GM19395 (cell line): Measurements from ENCODE around the gene CYP3A4.
"Not testable (repeated sequence)": the region's sequence is repeated elsewhere in the genome, so short reads cannot be mapped to it uniquely, and the experiment has no call there.

Source experiments
- ATAC-seq: cut with Tn5 transposase; IDR thresholded peaks from one replicate; pipeline ENCODE4 v1.9.1; 2021; ENCODE audit warnings: mild to moderate bottlenecking, moderate library complexity; ENCODE audit not compliant: unreplicated experiment

CYP3A4 gene

DNA sequence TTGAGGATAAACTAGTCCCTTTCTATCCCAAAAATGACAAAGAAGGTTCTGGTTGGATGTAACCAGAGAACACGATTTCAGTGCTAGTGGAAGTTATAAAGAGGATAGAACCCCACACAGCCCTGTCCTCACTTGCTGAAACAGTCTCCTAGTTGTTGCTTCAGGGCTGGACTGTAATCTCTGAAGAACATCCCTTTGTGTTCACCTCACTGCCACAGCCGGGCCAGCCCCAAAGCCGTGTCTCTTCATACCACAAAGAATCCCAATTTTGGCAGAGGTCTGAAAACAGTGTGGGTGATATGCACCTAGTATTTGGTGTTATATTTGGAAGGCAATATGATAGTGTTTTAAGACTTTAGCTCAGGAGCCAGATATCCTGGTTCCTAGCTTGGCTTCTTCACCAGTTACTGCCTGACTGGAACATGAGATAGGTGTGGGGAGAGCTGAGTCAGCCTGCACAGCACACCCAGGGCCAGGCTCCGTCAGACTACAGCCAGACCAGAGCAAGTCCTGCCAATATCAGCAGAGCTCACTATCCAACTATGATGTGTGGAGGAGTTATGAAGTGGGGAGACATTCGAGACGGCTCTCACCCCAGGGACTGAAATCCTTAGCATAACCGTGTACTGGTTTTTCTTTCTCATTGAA, 21.2 kb downstream of the CYP3A4 start:
- ATAC-seq: no peak

DNA sequence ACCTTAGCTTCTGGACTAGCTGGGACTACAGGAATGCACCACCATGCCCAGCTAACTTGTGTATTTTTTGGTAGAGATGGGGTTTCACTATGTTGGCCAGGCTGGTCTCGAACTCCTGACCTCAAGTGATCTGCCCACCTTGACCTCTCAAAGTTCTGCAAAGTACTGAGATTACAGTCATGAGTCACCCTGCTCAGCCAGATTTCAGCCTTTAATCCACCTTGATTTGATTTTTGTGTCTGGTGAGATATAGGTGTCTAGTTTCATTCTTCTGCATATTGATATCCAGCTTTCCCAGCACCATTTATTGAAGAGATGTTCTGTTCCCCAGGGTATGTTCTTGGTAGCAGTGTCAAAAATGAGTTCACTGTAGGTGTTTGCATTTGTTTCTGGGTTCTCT, 28.9 kb downstream of the CYP3A4 start:
- no peak for ATAC-seq

DNA sequence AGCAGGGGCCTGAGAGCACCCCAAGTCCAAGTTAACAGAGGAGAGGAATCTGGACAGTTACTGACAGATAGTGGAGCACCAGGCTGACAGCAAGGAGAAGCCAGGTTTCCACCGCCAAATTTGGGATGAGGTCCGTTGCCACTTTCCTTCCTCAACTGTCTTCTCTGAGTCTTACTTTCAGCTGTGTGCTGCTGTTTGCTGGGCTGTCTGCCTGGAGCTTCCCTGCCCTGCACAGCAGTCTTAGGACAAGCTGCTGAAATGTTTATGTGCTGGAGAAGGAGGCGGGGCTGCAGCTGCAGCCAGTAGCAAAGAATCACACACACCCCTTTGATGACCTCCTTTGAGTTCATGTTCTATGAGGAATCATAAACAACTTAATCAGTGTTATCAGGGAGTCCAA, 31.6 kb downstream of the CYP3A4 start:
- ATAC-seq: no peak

DNA sequence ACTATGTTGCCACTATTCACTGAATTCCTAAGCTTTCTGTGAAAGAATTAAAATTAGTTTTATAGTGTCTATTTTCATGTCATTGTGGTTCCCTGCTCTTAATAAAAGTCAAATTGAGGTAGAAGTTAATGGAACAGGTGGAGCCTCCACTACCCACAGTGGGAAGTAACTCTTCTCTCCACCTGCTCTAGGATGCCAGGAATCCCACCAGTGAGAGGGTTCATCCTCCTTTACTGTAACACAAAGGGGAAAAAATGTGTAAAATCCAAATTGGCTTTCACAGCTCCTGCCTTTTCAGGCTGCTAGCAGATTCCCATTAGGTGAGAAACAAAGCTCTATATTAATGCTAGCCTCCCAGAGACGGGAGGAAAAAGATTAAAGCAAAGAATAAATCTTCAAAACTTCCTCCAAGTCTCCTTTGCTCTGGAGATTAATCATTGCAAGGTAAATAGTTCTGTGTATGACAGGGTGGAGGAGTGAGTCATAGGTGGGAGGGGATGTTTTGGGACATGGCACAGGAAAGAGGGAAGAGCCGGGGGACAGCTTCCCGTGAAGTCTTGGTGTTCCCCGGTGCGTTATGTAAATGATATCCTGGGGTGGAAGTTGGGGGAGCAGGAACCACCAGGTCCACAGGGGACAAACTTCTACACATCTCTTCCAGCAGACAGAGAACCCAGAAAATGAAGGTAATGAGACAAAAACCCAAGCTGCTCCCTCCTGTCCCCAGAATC, 32.5 kb downstream of the CYP3A4 start:
- not testable (repeated sequence) for ATAC-seq

DNA sequence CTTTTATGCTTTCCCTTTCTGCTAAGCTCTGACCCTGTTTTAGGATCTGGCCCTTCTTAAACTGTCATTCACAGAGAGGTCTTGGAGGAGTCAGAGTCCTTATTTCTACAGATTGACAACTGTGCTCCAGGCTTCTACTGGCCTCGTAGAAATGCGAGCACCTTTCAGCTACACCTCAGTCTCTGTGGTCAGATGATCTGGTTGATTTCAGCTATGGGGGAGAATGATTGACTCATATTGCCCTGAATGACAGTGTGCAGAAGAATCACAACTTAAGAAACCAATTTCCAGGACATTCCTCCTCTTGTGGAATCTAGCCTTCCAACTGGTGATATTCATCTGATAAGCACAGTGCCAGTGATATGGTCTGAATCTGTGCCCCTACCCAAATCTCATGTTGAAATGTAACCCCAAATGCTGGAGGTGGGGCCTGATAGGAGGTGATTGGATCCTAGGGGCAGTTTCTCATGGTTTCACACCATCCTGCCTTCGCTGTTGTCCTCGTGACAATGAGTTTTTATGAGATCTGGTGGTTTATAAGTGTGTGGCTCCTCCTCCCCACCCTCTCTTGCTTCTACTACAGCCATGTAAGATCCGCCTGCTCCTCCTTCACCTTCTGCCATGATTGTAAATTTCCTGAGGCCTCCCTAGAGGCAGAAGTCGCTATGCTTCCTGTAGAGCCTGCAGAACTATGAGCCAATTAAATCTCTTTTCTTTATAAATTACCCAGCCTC, 35.0 kb downstream of the CYP3A4 start:
- ATAC-seq: no peak

DNA sequence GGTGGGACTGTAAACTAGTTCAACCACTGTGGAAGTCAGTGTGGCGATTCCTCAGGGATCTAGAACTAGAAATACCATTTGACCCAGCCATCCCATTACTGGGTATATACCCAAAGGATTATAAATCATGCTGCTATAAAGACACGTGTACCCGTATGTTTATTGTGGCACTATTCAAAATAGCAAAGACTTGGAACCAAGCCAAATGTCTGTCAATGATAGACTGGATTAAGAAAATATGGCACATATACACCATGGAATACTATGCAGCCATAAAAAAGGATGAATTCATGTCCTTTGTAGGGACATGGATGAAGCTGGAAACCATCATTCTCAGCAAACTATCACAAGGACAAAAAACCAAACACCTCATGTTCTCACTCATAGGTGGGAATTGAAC, 37.1 kb downstream of the CYP3A4 start:
- ATAC-seq: not testable (repeated sequence)

DNA sequence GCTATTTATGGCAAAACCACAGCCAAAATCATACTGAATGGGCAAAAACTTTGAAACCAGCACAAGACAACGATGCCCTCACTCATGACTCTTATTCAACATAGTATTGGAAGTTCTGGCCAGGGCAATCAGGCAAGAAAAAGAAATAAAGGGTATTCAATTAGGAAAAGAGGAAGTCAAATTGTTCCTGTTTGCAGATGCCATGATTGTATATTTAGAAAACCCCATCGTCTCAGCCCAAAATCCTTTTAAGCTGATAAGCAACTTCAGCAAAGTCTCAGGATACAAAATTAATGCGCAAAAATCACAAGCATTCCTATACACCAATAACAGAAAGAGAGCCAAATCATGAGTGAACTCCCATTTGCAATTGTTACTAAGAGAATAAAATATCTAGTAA, 38.6 kb downstream of the CYP3A4 start:
- not testable (repeated sequence) for ATAC-seq

DNA sequence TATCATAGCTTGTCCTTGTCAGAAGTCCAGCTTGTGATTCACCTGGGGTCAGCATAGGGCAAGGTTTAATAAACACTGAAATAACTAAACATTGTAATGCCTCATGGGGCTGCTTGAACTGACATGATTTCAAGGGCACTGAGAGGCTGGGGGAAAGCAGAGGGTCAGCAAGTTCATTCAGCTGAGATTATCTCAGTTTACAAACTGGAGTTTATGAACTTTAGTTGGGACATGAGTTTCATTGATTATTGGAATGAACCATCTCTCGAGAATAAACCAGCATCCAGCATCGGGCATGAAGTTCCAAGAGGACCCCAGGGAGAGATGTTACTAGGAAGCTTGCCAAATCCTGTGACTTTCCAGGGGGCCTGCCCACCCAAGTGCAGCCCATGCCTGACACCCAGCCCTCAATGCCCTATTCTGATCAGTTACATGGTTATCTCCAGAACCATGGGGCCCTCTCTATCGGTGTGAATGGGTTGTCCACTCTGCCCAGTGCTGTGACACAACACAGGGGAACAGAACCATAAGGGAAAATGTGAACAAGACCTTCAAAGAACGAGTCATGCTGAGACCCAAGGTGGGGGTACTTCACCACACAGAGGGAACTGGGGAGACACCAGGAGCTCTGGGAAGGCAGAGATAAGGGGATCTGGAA, 41.1 kb downstream of the CYP3A4 start:
- ATAC-seq: no peak

DNA sequence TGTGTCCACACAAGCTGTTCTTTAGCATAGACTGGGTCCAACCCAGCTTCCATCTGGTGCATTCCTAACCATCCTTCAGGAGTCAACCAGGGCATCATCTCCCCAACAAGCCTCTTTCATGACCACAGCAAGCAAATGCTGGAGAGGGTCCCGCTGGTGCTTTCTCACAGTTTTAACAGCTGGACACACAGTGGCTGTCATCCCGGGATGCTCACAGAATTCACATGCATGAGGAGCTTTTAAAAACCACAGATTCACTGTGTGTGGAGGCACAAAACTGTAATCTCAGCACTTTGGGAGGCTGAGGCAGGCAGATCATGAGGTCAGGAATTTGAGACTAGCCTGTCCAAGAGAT, 42.6 kb downstream of the CYP3A4 start:
- ATAC-seq: no peak

DNA sequence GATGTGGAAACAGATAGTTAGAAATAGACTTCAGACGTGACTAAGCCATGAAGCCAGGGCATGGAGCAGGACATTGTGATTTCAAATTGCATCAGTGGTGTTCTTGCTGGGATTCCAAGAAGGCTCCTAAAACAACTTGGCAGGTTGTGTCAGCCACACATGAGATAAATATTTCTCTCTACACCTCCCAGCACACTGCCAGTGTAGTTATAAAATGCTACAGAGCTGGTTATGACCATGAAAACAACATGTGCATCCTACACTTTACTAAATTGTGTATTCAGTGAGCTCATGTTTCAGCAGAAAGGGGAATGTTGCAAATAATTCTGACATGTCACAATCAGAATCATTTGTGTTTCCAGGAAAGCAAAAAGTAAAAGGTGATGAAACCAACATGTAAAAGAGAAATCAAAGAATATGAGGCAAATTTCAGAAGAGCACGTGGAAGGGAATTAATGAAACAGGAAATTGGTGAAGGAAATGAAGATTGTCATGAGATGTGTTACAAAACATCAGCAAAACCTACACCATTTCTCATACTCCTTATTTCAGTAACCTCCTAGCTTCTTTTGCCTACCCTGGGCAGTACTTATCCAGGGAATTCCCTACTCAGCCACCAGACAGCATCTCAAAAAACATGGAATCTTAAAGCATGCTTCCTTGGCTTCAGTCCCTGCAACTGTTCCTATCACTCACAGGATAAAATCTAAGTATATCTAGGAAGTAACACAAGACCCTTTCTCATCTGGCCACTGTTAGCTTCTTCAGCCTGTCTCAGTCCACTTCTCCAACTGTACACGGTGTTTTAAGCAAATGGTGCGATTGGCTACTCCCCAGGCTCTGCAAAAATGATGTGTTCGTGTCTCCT, 43.2 kb downstream of the CYP3A4 start:
- no peak for ATAC-seq

DNA sequence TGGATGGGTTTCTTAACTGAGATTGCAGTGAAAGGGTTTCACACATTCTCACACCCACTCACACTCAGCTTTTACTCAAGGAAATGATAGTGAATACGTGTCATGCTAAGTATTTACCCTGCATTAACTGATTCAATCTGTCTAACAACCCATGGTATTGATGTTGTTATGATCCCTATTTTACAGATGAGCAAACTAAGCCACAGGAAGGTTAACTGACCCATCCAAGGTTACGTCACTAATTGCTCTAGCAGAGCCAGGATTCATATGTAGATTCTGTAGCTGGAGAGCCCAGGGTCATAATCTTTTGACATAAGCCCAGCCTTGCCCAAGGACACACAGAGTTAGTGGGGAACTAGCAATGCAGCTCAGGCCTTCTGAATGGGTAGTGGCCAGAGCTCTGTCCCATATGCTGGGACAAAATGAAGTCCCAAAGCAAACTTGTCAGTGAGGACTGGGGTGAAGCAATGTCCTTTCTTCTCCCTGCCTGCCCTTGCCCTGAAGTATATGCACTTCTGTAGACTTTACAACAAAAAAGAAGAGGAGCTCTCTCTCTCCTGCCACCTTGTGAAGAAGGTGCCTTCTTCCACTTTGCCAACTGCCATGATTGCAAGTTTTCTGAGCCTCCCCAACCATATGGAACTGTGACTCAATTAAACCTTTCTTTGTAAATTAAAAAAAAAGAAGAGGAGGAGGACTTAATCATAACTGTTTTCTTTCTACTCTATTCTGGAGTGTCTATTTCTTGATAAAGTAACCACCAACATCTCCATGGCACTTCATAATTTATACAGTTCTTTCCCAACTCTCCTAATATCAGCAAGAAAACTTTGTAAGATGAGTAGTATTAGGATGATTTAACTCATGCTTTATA, 44.0 kb downstream of the CYP3A4 start:
- ATAC-seq: no peak

DNA sequence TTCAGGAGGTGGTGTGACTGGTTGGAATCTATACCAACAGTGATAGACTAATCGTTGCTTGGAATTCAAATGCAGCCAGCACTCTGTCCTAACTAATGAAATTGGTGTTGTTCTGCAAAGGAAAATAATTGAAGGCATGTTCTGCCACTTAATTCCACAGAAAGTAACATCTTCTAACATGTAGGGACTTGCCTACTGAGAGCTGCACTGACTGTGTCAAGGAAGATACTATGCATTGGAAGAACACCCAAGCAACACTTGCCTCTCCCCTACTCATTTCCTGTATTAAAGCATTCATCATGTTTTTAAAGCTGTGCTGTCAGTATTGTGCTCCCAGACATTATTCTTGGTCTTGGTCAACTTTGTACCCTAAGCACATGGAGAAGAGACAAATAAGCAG, 46.3 kb downstream of the CYP3A4 start:
- ATAC-seq: no peak

DNA sequence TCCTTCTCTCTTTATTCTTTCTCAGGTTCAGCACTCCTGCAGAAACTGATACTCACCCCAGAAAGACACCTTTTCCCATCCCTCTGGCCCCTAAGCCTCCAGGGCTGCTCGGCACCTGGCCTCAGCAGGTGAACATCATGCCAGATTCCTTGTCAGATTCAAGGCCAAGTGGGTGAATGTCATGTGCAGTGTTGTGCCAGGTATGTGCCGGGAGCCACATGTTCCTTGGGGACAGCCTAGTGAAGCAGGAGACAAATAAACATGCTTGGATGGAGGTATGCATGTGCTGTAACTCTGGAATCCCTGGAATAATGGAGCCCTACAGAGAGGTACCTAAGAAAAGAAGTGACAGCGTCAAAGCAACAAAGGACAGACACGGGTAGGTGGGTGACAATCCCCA, 47.3 kb downstream of the CYP3A4 start:
- ATAC-seq: not testable (repeated sequence)

DNA sequence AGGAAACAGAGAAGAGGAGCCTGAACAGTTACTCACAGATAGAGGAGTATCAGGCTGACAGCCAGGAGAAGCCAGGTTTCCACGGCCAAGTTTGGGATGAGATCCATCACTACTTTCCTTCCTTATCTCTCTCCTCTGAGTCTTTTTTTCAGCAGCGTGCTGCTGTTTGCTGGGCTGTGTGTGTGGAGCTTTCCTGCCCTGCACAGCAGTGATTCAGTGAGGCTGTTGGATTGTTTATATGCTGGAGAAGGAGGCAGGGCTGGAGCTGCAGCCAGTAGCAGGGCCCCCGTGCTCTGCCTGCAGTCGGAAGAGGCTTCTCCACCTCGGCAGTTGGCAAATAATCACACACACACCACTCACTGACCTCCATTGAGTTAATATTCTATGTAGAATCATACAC, 49.0 kb downstream of the CYP3A4 start, which contains the start of gene CYP3A7:
TSS of gene CYP3A7 (minus strand) at position 210 of the 400 bp plus-strand sequence. CDS start at position 107, 103 bp downstream.
- ATAC-seq: no peak

DNA sequence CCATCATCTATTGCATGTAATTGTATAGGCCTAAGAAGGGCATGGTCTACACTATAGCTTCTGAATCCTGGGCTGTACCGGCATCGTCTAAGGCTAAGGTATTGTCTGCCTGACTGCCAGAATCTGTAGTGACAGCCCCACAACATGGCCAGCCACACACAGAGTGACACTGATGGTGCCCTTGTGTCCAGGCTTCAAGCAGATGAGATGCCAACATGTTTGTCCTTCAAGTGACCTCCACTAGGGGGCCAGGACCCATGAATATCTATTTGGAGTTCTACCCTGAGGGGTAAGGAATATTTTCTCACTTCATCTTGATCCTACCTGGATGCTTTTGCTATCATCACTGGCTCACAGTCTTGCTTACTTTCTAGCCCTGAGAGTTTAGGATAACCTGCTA, 50.5 kb downstream of the CYP3A4 start:
- ATAC-seq: no peak

DNA sequence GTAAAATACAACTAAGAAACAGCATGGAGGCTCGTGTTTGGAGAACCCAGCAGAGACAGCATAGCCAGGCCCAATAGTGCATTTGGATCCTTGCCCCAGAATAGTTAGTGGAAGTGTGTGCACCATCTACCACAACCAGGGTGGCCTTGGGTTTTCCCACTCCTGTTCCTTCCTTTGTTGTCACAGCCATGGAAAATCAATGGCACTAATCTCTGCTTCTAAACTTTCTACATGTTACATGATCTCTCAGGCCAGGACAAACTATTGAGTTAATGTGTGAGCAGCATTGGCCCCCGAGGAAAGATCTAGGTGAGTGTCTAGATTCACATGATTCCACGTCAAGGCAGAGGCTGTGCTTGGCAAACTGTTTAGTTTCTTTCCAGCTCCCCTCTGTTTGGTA, 51.0 kb downstream of the CYP3A4 start:
- no peak for ATAC-seq

DNA sequence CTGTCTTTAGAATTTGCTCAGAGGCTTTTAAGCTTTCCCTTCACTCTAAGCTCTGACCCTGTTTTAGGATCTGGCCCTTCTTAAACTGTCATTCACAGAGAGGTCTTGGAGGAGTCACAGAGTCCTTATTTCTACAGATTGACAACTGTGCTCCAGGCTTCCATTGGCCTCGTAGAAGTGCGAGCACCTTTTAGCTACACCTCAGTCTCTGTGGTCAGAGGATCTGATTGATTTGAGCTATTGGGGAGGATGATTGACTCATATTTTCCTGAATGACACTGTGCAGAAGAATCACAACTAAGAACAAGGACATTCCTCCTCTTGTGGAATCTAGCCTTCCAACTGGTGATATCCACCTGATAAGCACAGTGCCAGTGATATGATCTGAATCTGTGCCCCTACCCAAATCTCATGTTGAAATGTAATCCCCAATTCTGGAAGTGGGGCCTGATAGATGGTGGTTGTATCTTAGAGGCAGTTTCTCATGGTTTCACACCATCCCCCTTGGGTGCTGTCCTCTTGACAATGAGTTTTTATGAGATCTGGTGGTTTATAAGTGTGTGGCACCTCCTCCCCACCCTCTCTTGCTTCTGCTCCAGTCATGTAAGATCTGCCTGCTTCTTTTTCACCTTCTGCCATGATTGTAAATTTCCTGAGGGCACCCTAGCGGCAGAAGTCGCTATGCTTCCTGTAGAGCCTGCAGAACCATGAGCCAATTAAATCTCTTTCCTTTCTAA, 52.2 kb downstream of the CYP3A4 start:
- ATAC-seq: no peak

DNA sequence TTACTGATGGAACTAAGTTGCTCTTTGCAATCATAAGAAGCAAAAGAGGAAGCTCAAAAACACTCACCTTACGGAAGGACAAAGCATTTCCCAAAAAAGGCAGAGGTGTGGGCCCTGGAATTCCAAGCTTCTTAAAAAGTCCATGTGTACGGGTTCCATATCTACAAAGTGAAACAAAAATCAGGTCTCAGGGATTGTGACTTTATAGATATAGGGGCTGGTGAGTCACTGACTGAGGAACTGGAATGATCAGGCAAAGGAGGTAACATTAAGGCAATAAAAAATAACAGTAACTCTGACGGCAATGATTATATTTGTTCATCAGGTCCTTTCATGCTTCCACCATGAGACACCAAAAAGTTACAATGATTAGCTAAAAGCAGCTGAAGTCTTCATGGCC, 53.0 kb downstream of the CYP3A4 start:
- no peak for ATAC-seq

DNA sequence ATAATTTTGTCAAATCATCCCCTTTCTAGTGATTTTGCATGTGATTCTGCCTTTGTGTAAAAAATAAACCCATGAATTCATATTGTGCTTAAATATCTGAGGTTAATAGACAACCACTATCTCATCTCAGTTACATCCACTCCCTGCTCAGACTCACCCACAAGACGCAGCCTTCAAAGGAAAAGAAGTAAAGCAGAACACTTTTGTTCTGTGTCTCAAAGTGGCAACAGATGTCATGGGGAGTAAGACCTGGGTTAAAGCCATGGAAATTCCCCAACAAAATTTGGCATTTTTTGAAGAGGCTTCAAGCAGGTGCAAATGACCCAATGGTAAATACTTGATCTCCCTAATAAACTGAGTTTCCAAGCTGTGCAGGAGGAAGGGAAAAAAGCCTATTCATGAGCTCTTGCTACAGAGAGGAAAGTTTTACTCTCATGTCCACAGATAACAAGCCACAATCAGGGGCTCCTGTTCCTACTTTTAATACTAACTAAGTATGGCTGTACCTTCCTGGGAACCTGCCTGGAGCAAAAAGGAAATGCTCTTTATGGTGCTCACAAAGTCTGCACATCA, 53.7 kb downstream of the CYP3A4 start:
- no peak for ATAC-seq
